Measurements from ENCODE around the gene DMWD. TPM values are rescaled to one million over a fixed set of nuclear protein-coding genes. Genes with fewer than 3 reads are reported as not detected.

The DMWD gene
- 10 to 100 TPM; 53.4 to 63.2 (median 55.3) TPM for total RNA-seq (2021; fragmentation: NEBNext Ultra II Directional; extraction: Animal tissue kit (Norgen Biotek cat#: 25700))
- long read RNA-seq, partial matches to known transcripts, result 3 of 4 reads
- long read RNA-seq, other reads (novel, unspliced or antisense), result 0 of 4 reads

GRCh38 chr19:45792470-45793177, at the start of gene DMWD:
TSS of gene DMWD (minus strand) at chr19:45792845. CDS start at chr19:45792756, 89 bp downstream.
- peaks cover under 1% of the 10 kb centered on the region for H3K27me3 Mint-ChIP-seq (ENCODE audit: insufficient read depth)
- H3K4me1 Mint-ChIP-seq (ENCODE audit: low read depth), result peaks cover 27% of the 10 kb centered on the region
- DNase-seq, result peak; percentile 99
- peak within 1 kb of the TSS; percentile 90 for H3K27ac Mint-ChIP-seq
- H3K9me3 Mint-ChIP-seq, result no peaks in the 10 kb centered on the region
- H3K4me3 Mint-ChIP-seq, result peak within 1 kb of the TSS; percentile 99
- peaks cover 33% of the 10 kb centered on the region for H3K36me3 Mint-ChIP-seq (ENCODE audit: low read depth)
- TF ChIP-seq CTCF (IDR thresholded peaks at IDR 0.05), result no peak

- Mint-ChIP-seq H3K27me3 (ENCODE audit: insufficient read depth) (peaks cover 2% of the 10 kb centered on the region; the same call in 1 of the 2 replicates), H3K9me3 (no peaks in the 10 kb centered on the region), H3K4me3 (no peak overlapping the region), H3K36me3 (ENCODE audit: low read depth) (peaks cover 63% of the 10 kb centered on the region), H3K4me1 (ENCODE audit: low read depth) (no peaks in the 10 kb centered on the region), H3K27ac (no peak overlapping the region)
- TF ChIP-seq CTCF (IDR thresholded peaks at IDR 0.05), result no peak
- DNase-seq, result no peak
Measured at GRCh38 chr19:45842198-45842597, 49.6 kb upstream of the DMWD start.

GRCh38 chr19:45834970-45835369, 42.3 kb upstream of the DMWD start:
- H3K4me3 Mint-ChIP-seq, result no peak overlapping the region
- TF ChIP-seq CTCF (IDR thresholded peaks at IDR 0.05), result no peak
- peaks cover 45% of the 10 kb centered on the region for H3K36me3 Mint-ChIP-seq (ENCODE audit: low read depth)
- H3K27me3 Mint-ChIP-seq (ENCODE audit: insufficient read depth), result no peaks in the 10 kb centered on the region; the same call in 1 of the 2 replicates
- DNase-seq, result no peak
- no peaks in the 10 kb centered on the region for H3K9me3 Mint-ChIP-seq
- no peak overlapping the region for H3K27ac Mint-ChIP-seq
- no peaks in the 10 kb centered on the region for H3K4me1 Mint-ChIP-seq (ENCODE audit: low read depth)

- H3K4me3 Mint-ChIP-seq, result no peak overlapping the region
- H3K27ac Mint-ChIP-seq, result no peak overlapping the region
- H3K9me3 Mint-ChIP-seq, result no peaks in the 10 kb centered on the region
- TF ChIP-seq CTCF (IDR thresholded peaks at IDR 0.05), result no peak
- no peak for DNase-seq
- no peaks in the 10 kb centered on the region for H3K4me1 Mint-ChIP-seq (ENCODE audit: low read depth)
- H3K36me3 Mint-ChIP-seq (ENCODE audit: low read depth), result peaks cover 39% of the 10 kb centered on the region
- peaks cover 6% of the 10 kb centered on the region for H3K27me3 Mint-ChIP-seq (ENCODE audit: insufficient read depth)
Measured at GRCh38 chr19:45828945-45829344, 36.3 kb upstream of the DMWD start.

GRCh38 chr19:45828523-45828922, 35.9 kb upstream of the DMWD start:
- H3K27me3 Mint-ChIP-seq (ENCODE audit: insufficient read depth), result peaks cover 6% of the 10 kb centered on the region
- H3K4me1 Mint-ChIP-seq (ENCODE audit: low read depth), result no peaks in the 10 kb centered on the region
- DNase-seq, result no peak
- H3K4me3 Mint-ChIP-seq, result no peak overlapping the region
- H3K36me3 Mint-ChIP-seq (ENCODE audit: low read depth), result peaks cover 39% of the 10 kb centered on the region
- no peak for TF ChIP-seq CTCF (IDR thresholded peaks at IDR 0.05)
- no peaks in the 10 kb centered on the region for H3K9me3 Mint-ChIP-seq
- H3K27ac Mint-ChIP-seq, result no peak overlapping the region

All from HFFc6 (cell line).